ENCODE measurements around the gene DNM3.

DNA sequence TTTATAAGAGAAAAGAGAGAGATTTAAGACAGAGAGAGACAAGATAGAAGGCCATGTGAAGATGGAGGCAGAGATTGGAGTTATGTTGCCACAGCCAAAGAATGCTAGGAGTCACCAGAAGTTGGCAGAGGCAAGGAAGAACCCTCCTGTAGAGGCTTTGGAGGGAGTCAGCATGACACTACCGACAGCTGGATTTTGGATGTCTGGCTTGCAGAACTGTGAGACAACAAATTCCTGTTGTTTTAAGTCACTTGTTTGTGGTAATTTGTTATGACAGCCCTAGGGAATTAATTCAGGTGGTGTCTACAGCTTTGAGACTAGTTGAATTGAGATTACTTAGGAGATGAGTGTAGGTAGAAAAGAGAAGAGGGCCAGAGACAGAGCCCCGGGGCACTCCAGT, 158.5 kb downstream of the DNM3 start:
- TF ChIP-seq, protein P1, sequence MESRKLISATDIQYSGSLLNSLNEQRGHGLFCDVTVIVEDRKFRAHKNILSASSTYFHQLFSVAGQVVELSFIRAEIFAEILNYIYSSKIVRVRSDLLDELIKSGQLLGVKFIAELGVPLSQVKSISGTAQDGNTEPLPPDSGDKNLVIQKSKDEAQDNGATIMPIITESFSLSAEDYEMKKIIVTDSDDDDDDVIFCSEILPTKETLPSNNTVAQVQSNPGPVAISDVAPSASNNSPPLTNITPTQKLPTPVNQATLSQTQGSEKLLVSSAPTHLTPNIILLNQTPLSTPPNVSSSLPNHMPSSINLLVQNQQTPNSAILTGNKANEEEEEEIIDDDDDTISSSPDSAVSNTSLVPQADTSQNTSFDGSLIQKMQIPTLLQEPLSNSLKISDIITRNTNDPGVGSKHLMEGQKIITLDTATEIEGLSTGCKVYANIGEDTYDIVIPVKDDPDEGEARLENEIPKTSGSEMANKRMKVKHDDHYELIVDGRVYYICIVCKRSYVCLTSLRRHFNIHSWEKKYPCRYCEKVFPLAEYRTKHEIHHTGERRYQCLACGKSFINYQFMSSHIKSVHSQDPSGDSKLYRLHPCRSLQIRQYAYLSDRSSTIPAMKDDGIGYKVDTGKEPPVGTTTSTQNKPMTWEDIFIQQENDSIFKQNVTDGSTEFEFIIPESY (IDR thresholded peaks at IDR 0.05; ENCODE audit: borderline replicate concordance, low read depth), result no peak
- no peak for TF ChIP-seq CTCF (IDR thresholded peaks at IDR 0.05)
- no peak for TF ChIP-seq RAD21 (IDR thresholded peaks at IDR 0.05; ENCODE audit: low read length)
- TF ChIP-seq POLR2AphosphoS5 (IDR thresholded peaks at IDR 0.05; ENCODE audit: low read depth, low read length), result no peak
- TF ChIP-seq GABPA (IDR thresholded peaks at IDR 0.05; ENCODE audit: low read depth), result no peak
- no peak for TF ChIP-seq USF1 (IDR thresholded peaks at IDR 0.05; ENCODE audit: borderline replicate concordance, low read depth)
- TF ChIP-seq ELF1 (IDR thresholded peaks at IDR 0.05), result no peak
- TF ChIP-seq SMC3 (IDR thresholded peaks at IDR 0.05; ENCODE audit: low read depth, low read length), result no peak
